HG03558 (cell line): ENCODE results near the gene FREM2.
A peak's percentile ranks its signal among the peaks of the same experiment; 100 is the strongest.

Experiments
- ATAC-seq: cut with Tn5 transposase; IDR thresholded peaks from one replicate; pipeline ENCODE4 v1.9.1; 2021; ENCODE audit warnings: moderate number of reproducible peaks; ENCODE audit not compliant: unreplicated experiment; ENCODE audit errors: extremely low read depth

FREM2 gene

DNA sequence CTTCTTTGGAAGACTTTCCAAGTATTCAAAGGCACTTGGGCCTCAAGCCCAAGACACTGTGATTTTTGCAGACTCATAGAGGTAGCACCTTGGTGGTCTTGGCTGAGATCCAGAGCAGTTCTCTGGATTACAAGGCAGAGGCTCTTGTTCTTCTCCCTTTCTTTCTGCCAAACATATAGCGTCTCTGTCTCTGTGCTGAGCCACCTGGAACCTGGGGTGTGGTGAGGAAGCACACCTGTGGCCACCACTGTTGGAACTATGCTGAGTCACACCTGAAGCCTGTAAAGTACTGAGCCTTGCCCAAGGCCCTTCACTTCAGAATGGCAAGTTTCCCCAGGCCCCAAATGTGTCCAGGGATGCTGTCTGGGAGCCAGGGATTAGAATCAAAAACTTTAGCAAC, 127.5 kb downstream of the FREM2 start:
- ATAC-seq, result no peak

DNA sequence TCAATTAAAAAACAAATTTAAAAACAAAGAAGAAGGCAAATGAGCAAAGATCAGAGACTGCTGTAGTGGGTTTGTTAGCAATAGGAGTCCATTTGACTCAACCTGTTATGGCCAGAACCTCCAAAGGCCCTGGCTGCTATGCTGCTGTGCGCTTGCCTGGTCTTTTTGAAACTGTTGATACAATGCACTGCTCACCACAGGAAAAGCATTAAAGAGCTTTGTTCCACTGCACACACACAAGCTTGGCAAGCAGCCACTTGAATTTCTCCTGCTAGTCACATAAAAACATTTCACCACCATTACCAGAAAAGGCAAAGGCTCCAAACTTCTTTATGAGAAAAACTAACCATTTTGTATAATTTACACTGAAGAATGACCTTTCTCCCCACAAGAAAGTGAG, 132.2 kb downstream of the FREM2 start:
- no peak for ATAC-seq

DNA sequence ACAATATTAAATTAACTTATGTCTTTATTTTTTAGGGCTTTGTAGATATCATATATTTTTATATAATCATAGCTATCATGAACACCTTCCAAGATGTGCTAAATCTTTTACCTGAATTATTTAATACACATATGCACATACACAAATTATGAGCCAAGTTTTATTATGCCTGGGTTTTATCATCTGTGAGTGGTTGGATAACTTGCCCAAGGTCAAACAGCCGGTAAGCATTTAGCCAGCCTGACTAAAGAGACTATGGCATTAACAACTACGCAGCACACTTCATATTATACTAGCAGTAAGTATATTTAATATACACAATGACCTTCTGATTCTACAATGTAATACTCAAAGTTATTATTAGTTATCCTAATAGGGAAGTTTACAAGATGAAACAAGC, 132.7 kb downstream of the FREM2 start:
- no peak for ATAC-seq

DNA sequence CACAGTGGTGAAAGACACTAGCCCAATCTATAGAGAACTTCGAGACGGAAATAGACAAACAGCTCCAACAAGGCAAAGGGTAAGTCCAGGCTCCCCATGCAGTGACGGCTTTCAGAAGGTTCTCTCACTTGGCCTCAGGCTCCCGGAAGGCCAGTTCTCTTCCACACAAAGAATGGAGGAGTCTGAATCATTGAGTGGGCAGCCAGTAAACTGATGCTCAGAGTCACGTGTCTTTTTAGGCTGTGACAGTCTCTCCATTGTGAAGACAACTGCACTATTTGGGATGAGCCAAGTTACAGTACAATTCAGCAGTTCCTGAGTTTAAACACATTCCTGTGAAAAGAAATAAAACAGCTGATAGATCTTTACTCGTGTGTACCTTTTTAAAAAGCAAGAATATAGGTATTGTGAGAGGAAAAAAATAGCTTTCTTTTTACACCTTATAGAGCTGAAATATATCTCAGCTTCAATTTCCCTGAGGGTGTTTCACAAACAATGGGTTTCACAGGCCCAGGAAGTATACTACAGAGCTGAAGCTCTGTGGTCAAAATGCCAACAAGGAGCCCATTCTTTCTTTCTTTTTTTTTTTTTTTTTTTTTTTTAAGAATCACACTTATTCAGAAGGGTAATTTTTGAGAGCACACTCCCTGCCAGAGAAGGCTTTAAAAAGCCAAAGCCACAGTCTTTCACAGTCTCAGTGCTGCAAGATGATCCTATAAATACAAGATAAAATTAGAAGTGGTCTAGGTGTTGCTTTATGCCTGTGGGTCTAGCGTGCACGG, 135.1 kb downstream of the FREM2 start:
- ATAC-seq, result no peak

DNA sequence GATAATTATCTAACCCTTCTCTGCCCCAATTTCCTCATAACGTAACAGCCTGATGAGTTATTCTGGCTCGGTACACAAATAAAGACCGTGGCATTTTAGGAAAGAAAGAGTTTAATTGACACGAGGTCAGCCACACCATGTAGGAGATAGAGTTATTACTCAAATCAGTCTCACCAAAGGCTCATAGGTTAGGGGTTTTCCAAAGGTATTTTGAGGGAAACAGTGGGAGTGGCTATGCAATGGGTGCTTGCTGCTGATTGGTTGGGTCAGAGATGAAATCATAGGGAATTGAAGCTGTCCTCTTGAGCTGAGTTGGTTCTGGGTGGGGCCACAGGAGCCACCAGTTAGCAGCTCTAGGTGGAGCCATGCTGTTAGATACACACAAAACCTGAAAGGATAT, 137.5 kb downstream of the FREM2 start:
- ATAC-seq, result peak; percentile 44

DNA sequence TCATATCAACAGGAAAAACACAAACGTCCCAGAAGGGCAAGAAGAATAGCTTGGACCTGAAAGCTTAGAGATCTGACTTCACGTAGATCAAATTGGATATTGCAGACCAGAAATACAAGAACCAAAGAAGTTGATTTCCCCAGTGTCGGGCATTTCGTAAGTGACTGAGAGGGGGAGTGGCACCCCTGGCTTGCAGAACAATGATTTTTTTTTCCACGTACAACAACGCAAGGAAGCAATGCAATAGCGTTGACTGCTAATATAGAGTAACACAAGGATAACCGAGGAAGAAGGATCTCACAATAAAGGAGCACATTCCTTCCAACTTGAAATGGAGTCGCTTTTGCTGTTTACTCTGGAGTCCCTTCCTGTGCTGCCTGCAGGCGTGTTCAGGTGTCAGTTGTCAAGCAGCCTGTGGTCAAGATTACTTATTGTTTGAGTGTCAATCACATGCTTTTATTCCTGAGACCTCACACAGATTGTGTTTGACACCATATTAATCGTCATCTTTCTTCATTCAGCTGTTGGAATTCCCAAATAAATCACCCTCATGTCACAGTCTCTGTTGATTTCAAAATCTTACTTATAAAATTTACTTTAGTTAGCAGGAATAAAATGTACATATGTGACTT, 139.4 kb downstream of the FREM2 start:
- ATAC-seq, result no peak

DNA sequence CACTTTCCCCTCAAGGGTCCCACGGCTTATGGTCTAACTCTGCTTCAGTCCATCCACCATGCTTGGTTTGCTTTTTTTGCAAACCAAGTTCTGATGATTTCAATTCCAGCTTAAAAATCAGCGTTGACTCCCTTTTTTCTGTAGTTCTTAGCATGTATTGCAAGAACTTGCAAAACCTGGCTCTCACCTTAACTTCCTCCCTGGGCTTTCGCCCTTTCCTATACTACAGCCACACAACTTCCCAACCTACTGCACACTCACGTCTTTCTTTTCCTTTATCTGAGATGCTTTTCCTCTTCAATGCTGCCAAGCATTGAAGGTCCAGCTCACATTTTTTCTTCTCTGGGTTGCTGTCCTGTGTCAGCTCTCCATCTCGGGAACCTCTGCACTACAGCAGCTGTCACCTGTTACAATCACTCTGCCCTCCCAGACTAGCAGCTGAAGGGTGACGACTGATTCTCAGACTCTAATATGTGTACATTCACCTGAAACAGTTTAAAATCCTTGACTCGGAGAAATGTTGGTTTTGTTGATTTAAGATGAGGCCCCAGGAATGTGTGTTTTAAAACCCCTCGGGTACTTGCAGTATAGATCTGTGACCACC, 143.7 kb downstream of the FREM2 start:
- ATAC-seq, result no peak

DNA sequence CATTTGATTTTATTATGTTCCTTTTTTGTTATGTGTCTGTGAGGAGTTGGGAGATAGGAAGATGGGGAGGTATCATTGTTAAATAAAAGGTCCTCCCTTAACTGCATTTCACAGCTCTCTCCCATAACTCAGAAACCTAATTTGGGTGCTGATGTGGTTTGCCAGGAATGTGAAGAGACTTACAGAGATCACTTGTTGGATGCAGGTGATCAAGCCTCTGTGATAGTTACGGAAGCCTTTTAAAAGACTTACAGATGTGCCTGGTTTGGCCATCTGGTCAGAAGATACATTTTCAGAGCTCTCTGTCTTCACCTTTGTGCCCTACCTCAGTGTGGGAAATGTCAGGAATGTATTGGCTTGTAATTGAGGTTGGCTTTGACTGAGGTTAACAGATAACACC, 157.7 kb downstream of the FREM2 start:
- no peak for ATAC-seq

DNA sequence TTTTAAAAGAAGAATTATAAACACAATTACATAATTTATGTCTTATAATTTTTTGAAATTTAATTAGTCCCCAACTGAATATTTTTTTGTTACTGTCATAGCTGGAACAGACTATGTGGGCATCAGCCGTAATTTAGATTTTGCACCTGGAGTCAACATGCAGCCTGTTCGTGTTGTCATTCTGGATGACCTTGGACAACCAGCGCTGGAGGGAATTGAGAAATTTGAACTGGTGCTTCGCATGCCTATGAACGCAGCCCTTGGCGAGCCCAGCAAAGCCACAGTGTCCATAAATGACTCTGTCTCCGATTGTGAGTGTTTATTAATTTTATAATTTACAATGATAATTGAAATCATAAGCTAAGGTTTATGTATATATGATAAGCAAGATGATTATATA, 161.5 kb downstream of the FREM2 start:
- no peak for ATAC-seq

DNA sequence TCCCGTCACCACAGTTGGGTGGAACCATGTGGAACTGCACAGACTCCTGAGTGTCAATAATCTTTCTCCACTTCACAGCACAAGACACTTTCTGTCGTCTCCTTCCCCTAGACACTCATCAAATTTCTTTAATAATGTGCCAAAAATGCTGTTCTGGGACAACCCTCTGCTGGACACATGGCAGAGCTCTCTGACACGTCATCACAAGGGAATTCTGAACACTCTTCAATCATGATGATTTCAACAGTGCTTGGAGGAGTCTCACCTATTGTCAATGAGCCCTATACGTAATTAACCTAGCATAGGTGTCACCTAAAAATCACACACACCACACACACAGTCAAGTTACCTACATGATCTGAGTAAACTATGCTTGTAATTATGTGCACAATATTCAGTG, 162.4 kb downstream of the FREM2 start:
- ATAC-seq, result no peak

DNA sequence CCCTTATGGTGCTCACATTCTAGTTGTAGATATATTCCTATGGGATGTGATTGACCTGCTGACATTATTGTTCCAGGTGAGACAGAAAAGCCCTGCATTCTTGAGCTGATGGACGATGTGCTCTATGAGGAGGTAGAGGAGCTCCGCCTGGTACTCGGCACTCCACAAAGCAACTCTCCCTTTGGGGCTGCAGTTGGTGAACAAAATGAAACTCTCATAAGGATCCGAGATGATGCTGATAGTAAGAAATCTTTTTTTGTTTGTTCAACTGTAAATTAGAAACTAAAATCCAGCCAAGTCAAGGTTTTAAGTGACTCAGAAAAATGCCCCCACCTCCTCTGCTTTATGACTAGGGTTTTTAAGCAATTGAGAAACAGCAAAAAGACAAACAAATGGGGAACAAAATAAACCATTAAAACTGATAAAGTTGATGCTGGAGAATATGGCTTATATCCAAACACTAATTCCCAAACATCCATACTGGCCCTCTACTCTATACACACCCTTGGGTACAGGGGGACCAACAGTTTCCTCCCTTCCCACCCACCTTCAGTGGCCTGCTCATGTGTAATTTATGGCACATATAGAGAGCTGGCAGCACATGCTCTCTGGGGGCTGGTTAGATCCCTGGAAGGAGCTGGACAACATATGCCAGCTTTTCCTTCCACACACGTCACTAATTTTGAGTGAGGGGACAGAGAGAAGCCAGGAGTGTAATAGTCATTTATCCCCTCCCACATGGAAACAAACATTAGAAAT, 164.2 kb downstream of the FREM2 start:
- peak; percentile 42 for ATAC-seq

DNA sequence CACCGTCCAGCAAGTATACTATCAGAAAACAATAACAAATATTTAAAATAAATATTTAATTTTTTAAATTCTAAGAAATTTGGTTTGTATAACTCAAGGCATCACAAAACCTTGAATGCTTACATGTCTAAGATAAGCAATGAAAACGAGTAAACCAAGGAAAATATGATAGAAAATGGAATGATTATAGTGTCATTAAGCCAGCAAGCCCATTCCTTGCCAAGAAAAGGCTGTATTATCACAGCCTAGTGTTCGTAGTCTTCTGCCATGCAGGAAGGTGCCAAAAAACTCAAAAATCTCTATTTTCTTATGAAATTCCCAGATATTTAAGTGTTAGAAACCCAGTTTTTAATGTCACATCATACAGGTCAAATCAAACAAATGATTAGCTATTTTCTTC, 167.3 kb downstream of the FREM2 start:
- no peak for ATAC-seq

DNA sequence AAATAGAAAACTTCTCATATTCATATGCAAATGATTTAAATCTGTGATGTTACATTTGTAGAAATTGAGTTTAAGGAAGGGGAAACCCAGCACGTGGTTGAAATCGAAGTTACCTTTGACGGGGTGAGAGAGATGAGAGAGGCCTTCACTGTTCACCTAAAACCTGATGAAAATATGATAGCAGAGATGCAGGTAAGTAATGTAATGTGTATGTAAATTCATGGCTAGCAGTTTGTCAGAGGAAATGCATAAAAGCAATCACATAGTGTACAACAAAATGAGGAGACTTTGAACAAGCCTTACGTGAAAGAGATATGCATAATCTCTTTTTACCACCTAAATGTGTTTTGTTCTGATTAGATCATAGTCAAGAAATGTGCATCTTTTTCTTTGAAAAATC, 169.2 kb downstream of the FREM2 start:
- ATAC-seq, result no peak

DNA sequence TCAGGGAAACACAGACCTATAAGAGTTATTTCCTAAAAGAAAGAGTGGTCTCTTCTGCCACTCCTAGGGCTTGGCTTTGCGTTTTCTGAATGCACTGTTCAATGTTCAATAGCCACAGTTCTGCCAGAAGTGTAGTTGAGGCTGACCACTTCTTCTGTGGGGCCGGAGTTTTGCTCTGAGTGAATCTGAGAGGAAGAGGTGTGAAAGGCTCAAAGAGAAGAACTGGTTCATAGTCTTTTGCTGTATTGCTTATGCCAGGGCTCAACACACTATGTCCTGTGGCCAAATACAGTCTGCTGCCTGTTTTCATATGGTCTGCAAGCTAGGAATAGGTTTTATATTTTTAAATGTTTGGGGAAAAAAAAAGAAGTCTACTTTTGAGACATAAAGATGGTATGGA, 175.6 kb downstream of the FREM2 start:
- no peak for ATAC-seq

DNA sequence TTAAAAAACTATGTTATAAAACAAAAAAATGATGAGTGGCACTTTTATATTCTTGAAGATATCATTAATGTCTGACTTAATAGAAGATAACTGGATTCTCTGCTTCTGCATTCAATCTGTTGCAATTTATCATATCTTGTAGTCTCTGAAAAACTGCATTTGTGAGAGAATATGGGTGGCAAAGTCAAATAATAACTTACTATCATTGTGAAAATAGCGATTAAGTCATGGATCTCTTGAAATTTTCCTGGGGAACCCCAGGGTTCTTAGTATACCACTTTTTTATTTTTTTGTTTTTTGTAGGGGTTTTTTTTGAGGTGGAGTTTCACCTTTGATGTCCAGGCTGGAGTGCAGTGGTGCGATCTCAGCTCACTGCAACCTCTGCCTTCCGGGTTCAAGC, 176.7 kb downstream of the FREM2 start:
- ATAC-seq, result no peak

DNA sequence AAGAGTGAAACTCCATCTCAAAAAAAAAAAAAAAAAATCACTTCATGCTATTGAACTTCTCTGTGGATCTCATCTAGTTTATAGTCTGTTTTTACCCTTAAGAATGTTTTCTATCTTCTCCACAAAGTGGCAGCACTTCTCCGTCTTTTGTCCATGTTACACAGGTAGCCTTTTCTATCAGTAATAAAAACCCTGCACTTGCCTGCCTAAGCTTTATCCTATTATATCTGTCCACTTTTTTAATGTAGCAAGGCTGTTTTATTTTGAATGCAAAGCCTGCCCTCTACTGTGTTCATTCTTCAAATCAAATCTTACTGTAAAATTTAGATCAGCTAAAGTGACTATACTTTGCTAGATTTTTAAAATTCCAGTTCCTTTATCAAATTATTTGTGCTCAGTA, 179.8 kb downstream of the FREM2 start:
- no peak for ATAC-seq

DNA sequence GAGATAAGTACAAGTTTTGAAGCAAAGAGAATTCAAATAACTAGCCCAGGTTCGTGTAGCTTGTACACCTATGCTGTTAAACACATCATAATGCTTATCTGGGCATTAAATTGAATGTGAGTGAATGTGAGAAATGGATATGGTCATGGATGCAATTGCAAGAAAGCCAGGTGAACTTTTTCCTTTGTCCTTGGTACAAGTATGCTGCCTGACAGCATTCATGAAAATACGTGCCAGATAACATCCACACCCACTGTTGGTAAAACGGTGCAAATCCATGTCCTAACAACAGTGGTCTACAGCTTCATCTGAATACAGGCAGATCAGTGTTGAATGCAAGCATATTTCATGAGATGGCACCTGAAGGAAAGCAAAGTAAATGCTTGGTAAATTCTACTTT, 181.5 kb downstream of the FREM2 start:
- ATAC-seq, result no peak

DNA sequence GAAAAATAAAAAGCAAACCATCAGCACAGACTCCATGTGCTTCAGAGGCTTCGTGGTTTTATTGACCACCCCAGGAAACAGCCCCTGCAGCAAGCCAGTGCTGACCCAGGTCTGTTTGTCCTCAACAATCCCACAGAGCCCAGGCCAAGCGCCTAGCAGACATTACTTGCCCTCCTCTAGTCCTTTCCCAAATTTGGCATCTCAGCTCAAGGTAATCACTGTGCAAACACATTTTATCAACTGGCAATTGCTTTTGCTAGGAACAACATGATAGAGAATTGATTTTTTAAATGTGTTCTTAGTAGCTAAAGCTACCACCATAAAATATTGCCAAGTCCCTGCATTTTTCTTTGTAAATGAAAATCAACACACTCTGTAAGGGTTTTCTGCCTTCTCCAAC, 182.0 kb downstream of the FREM2 start:
- no peak for ATAC-seq

DNA sequence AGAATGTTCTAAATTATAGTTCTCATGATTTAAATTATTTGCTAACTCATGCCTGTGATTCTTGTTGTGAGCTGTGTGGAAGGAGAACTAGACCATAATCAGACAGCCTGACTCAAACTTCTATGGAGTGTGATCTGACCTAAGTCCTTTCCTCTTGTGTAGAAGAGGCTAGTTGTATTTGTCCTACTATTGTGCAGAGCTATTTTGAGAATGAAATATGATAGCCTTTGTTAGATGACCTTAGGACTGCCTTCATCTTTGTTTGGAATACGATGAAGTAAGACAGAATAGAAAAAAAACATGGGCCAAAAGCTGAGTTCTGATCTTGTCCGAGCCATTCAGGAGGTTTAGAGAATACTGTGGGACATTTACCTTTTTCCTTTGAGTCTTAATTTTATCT, 184.4 kb downstream of the FREM2 start:
- ATAC-seq, result no peak

DNA sequence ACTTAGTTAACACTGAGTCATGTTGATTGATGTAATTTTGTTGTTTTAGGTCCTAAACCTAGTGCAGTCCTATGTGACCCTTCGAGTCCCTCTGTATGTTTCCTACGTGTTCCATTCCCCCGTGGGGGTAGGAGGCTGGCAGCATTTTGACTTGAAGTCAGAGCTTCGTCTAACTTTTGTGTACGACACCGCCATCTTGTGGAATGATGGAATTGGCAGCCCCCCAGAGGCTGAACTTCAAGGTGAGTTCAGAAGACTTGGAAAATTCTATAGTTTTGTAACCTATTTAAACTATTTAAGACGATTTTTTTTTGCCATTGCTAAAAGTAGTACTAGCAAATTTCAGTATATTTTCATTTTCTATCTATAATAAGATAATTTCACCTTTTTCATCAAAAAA, 185.8 kb downstream of the FREM2 start:
- ATAC-seq, result no peak
